Lower leg skin (tissue), 3 donors: ENCODE measurements around the gene SNX30.
"Not testable (repeated sequence)": the region's sequence is repeated elsewhere in the genome, so short reads cannot be mapped to it uniquely, and the experiment has no call there.

Experiments
- CTCF ChIP-seq, 3 donors: fragments of 450-650 bp; IDR thresholded peaks; one replicate each; pipeline ENCODE4 v1.5.1; 2016; ENCODE audit warnings: antibody characterized with exemption in 3 of 3, mild to moderate bottlenecking in 3 of 3, moderate library complexity in 2 of 3
- POLR2A ChIP-seq, 2 donors: fragments of 450-650 bp; IDR thresholded peaks; one replicate each; pipeline ENCODE4 v1.6.1; 2016 to 2017; ENCODE audit warnings: antibody characterized with exemption in 2 of 2, mild to moderate bottlenecking in 1 of 2, moderate library complexity in 1 of 2

- TF ChIP-seq CTCF, POLR2A (IDR thresholded peaks at IDR 0.05): not testable (repeated sequence)
Observed at GRCh38 chr9:112722749-112723148, 27.8 kb upstream of the SNX30 start.
